ENCODE measurements around the gene ATP8B3.
"Not testable (repeated sequence)": the region's sequence is repeated elsewhere in the genome, so short reads cannot be mapped to it uniquely, and the experiment has no call there.

ATP8B3 gene

GRCh38 chr19:1765232-1765903 is 46.7 kb downstream of the ATP8B3 start:
- no peak for DNase-seq (ENCODE audit: low read depth)
- in situ Hi-C loops (cut with HindIII; ENCODE audit: low sequenced_read_pairs), result no loop called here
- TF ChIP-seq CTCF (IDR thresholded peaks at IDR 0.05; ENCODE audit: low read depth, low read length, missing control alignments), result no peak
- H3K4me3 ChIP-seq (ENCODE audit: low read depth, low read length), result no peak overlapping the region

GRCh38 chr19:1764729-1765128 is 47.3 kb downstream of the ATP8B3 start:
- no peak overlapping the region for H3K4me3 ChIP-seq (ENCODE audit: low read depth, low read length)
- no peak for TF ChIP-seq CTCF (IDR thresholded peaks at IDR 0.05; ENCODE audit: low read depth, low read length, missing control alignments)
- DNase-seq (ENCODE audit: low read depth), result no peak
- in situ Hi-C loops (cut with HindIII; ENCODE audit: low sequenced_read_pairs), result no loop called here

GRCh38 chr19:1763648-1764639 is 48.1 kb downstream of the ATP8B3 start:
- TF ChIP-seq CTCF (IDR thresholded peaks at IDR 0.05; ENCODE audit: low read depth, low read length, missing control alignments), result no peak
- H3K4me3 ChIP-seq (ENCODE audit: low read depth, low read length), result no peak overlapping the region
- in situ Hi-C loops (cut with HindIII; ENCODE audit: low sequenced_read_pairs), result no loop called here
- no peak for DNase-seq (ENCODE audit: low read depth)

GRCh38 chr19:1762243-1763117 is 49.6 kb downstream of the ATP8B3 start:
- H3K4me3 ChIP-seq (ENCODE audit: low read depth, low read length), result no peak overlapping the region
- in situ Hi-C loops (cut with HindIII; ENCODE audit: low sequenced_read_pairs), result no loop called here
- TF ChIP-seq CTCF (IDR thresholded peaks at IDR 0.05; ENCODE audit: low read depth, low read length, missing control alignments), result no peak
- DNase-seq (ENCODE audit: low read depth), result no peak

GRCh38 chr19:1761528-1762242 is 50.4 kb downstream of the ATP8B3 start:
- H3K4me3 ChIP-seq (ENCODE audit: low read depth, low read length), result no peak overlapping the region
- DNase-seq (ENCODE audit: low read depth), result no peak
- in situ Hi-C loops (cut with HindIII; ENCODE audit: low sequenced_read_pairs), result no loop called here
- TF ChIP-seq CTCF (IDR thresholded peaks at IDR 0.05; ENCODE audit: low read depth, low read length, missing control alignments), result no peak

- in situ Hi-C loops (cut with HindIII; ENCODE audit: low sequenced_read_pairs); H3K4me3 ChIP-seq (ENCODE audit: low read depth, low read length); DNase-seq (ENCODE audit: low read depth): not testable (repeated sequence)
Observed at GRCh38 chr19:1760786-1761527, 51.1 kb downstream of the ATP8B3 start.
